ENCODE results near the gene PAPPA.

The PAPPA gene

DNA sequence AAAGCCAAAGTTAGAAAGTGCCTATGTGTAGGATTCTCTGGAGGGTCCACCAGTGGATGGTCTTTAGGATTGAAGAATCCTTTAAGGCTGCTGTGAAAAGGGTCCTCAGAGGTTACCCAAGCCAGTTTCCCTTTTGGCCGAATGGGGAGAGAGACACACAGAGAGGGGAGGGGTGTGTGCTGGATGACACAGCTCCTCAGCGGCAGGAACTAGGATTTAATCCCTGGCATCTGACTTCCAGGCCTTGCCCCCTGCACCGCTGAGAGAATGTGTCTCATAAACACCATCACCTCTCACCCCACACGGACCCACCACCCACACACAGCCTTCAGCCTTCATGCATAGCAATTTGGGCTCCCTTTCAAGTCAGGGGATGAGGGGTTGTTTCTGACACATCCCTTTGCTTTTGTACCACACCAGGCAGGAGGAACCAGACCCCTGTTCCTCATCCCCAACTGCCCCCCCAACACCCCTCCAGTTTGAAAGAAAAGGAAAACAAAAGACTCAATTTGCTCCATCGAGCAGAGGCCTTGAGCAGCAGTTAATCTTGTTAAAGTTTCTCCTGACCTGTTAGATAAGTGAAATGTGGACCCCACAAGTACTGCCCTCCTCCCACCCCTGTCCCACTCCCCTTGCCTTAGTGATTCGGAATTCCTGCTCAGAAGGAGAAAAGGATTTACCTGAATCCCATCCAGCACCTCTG, 4.0 kb downstream of the PAPPA start:
- no peak overlapping the region for H3K27ac ChIP-seq
- TF ChIP-seq, protein P1, sequence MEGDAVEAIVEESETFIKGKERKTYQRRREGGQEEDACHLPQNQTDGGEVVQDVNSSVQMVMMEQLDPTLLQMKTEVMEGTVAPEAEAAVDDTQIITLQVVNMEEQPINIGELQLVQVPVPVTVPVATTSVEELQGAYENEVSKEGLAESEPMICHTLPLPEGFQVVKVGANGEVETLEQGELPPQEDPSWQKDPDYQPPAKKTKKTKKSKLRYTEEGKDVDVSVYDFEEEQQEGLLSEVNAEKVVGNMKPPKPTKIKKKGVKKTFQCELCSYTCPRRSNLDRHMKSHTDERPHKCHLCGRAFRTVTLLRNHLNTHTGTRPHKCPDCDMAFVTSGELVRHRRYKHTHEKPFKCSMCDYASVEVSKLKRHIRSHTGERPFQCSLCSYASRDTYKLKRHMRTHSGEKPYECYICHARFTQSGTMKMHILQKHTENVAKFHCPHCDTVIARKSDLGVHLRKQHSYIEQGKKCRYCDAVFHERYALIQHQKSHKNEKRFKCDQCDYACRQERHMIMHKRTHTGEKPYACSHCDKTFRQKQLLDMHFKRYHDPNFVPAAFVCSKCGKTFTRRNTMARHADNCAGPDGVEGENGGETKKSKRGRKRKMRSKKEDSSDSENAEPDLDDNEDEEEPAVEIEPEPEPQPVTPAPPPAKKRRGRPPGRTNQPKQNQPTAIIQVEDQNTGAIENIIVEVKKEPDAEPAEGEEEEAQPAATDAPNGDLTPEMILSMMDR (IDR thresholded peaks at IDR 0.05) = no peak
- H3K36me3 ChIP-seq = no peaks in the 10 kb centered on the region
- H3K9me3 ChIP-seq = no peaks in the 10 kb centered on the region
- H3K4me1 ChIP-seq (ENCODE audit: control insufficient read depth in 1 of 2, insufficient read depth in 1 of 2, low read depth in 1 of 2, low read length in 1 of 2) = no peaks in the 10 kb centered on the region
- no peak overlapping the region for H3K4me3 ChIP-seq (ENCODE audit: low read depth in 1 of 2, low read length in 1 of 2)
- H3K27me3 ChIP-seq = peaks cover 67% of the 10 kb centered on the region

GRCh38 chr9:116160676-116161571, 7.3 kb downstream of the PAPPA start:
- Histone ChIP-seq H3K4me3 (ENCODE audit: low read depth in 1 of 2, low read length in 1 of 2) (no peak overlapping the region), H3K4me1 (ENCODE audit: control insufficient read depth in 1 of 2, insufficient read depth in 1 of 2, low read depth in 1 of 2, low read length in 1 of 2) (no peaks in the 10 kb centered on the region), H3K9me3 (no peaks in the 10 kb centered on the region), H3K27me3 (peaks cover 33% of the 10 kb centered on the region), H3K36me3 (no peaks in the 10 kb centered on the region), H3K27ac (no peak overlapping the region)
- TF ChIP-seq, protein P1 (IDR thresholded peaks at IDR 0.05) = no peak

GRCh38 chr9:116162241-116162781, 8.7 kb downstream of the PAPPA start:
- H3K4me3 ChIP-seq (ENCODE audit: low read depth in 1 of 2, low read length in 1 of 2) = no peak overlapping the region
- H3K4me1 ChIP-seq (ENCODE audit: control insufficient read depth in 1 of 2, insufficient read depth in 1 of 2, low read depth in 1 of 2, low read length in 1 of 2) = no peaks in the 10 kb centered on the region
- TF ChIP-seq, protein P1 (IDR thresholded peaks at IDR 0.05) = no peak
- H3K9me3 ChIP-seq = no peaks in the 10 kb centered on the region
- no peaks in the 10 kb centered on the region for H3K36me3 ChIP-seq
- H3K27ac ChIP-seq = no peak overlapping the region
- H3K27me3 ChIP-seq = peaks cover 19% of the 10 kb centered on the region

DNA sequence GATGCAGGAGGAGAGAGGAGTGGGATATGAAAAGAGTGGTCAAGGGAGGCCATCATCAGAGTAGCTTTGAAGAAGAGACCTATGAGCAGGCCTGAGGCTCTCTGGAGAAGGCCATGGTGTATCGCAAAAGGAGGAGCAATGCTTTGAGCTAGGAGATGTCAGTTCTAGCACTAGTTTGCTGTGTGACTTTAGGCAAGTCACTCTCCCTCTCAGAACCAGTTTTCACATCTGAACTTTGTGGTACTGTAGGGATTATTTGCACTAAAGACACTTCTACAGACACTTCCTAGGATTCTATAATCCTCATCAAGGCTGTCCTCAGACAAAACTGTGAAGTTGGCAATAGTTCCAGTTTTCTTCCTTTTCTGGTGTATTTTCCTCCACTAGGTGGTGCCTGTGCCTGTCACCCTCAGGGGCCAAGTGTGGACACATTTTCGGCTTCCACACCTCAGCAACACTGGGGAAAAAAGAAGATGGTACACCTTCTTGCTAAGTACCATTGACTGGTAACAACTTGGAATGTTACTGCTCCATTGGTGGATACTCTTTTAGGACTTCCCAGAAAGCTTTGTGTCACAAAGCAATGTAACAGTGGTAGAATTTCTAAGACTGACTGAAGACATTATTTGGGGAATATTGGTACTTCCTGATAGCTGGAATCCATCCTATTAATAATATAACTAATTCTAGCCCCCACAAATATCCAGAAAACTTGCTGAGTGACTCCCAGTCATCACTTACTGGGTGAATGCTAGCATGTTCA, 9.9 kb downstream of the PAPPA start:
- peaks cover 8% of the 10 kb centered on the region for H3K27me3 ChIP-seq
- TF ChIP-seq, protein P1 (IDR thresholded peaks at IDR 0.05) = no peak
- no peaks in the 10 kb centered on the region for H3K36me3 ChIP-seq
- H3K27ac ChIP-seq = no peak overlapping the region
- H3K9me3 ChIP-seq = no peaks in the 10 kb centered on the region
- H3K4me1 ChIP-seq (ENCODE audit: control insufficient read depth in 1 of 2, insufficient read depth in 1 of 2, low read depth in 1 of 2, low read length in 1 of 2) = no peaks in the 10 kb centered on the region
- no peak overlapping the region for H3K4me3 ChIP-seq (ENCODE audit: low read depth in 1 of 2, low read length in 1 of 2)

- H3K36me3 ChIP-seq = no peaks in the 10 kb centered on the region
- no peaks in the 10 kb centered on the region for H3K4me1 ChIP-seq (ENCODE audit: control insufficient read depth in 1 of 2, insufficient read depth in 1 of 2, low read depth in 1 of 2, low read length in 1 of 2)
- H3K9me3 ChIP-seq = no peaks in the 10 kb centered on the region
- TF ChIP-seq, protein P1 (IDR thresholded peaks at IDR 0.05) = no peak
- no peak overlapping the region for H3K27ac ChIP-seq
- H3K27me3 ChIP-seq = no peaks in the 10 kb centered on the region
- no peak overlapping the region for H3K4me3 ChIP-seq (ENCODE audit: low read depth in 1 of 2, low read length in 1 of 2)
Measured at GRCh38 chr9:116165912-116166311, 12.3 kb downstream of the PAPPA start.

Data from neutrophil (primary cell).